GM20000 (cell line): ENCODE measurements around the gene SCAPER.
A peak's percentile ranks its signal among the peaks of the same experiment; 100 is the strongest.

Source experiments
- DNase-seq: peaks from one replicate; pipeline ENCODE4 v3.0.0; 2012; ENCODE audit warnings: low spot score
- CTCF ChIP-seq: IDR thresholded peaks from 2 replicates; pipeline ENCODE4 v1.5.1; 2012; ENCODE audit warnings: mild to moderate bottlenecking, control low read depth; ENCODE audit errors: extremely low read depth, missing control alignments

Gene SCAPER

GRCh38 chr15:76905013-76905839 lies at the start of gene SCAPER:
TSS of gene SCAPER (minus strand) at chr15:76905340. CDS start at chr15:76883817, 21,523 bp downstream.
- DNase-seq: peak; percentile 95
- no peak for TF ChIP-seq CTCF

- no peak for DNase-seq
- TF ChIP-seq CTCF: no peak
Measured at GRCh38 chr15:76954744-76955143, 49.6 kb upstream of the SCAPER start.

GRCh38 chr15:76953913-76954312 lies 48.8 kb upstream of the SCAPER start:
- no peak for DNase-seq
- TF ChIP-seq CTCF: no peak

GRCh38 chr15:76951220-76951619 lies 46.1 kb upstream of the SCAPER start:
- DNase-seq: no peak
- no peak for TF ChIP-seq CTCF

GRCh38 chr15:76947454-76947853 lies 42.3 kb upstream of the SCAPER start:
- DNase-seq: no peak
- TF ChIP-seq CTCF: no peak

- TF ChIP-seq CTCF: no peak
- DNase-seq: no peak
Measured at GRCh38 chr15:76945494-76946093, 40.5 kb upstream of the SCAPER start.

GRCh38 chr15:76942331-76942730 lies 37.2 kb upstream of the SCAPER start:
- no peak for TF ChIP-seq CTCF
- DNase-seq: no peak
